HG02885 (cell line): ENCODE measurements around the gene GJD2.

Experiments
- ATAC-seq: cut with Tn5 transposase; IDR thresholded peaks from one replicate; pipeline ENCODE4 v1.9.1; 2021; ENCODE audit warnings: mild to moderate bottlenecking; ENCODE audit not compliant: unreplicated experiment, poor library complexity

GJD2 gene

DNA sequence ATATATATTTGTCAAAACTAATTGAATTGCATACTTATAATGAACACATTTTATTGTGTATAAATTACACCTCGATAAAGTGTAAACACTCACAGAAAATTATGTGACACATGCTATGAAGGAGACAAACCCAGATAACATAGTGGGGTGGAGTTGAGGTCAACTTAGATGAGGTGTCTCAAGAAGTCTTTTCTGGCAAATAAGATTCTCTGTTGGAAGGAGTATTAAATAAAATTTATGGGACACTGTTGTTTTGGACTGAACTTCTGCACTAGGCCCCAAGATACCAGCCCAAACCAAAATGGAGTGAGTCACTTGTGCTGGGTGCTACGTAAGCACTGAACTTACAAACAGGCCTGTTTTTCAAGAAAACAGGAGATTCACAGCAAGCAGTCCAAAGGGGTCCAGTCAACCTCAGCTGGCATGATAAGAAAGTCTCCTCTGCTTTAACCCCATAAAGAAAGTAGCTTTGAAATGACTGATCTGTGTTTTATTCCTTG is 21.9 kb upstream of the GJD2 start:
- ATAC-seq = no peak

- no peak for ATAC-seq
Observed at GRCh38 chr15:34773917-34774316, 19.1 kb upstream of the GJD2 start.

DNA sequence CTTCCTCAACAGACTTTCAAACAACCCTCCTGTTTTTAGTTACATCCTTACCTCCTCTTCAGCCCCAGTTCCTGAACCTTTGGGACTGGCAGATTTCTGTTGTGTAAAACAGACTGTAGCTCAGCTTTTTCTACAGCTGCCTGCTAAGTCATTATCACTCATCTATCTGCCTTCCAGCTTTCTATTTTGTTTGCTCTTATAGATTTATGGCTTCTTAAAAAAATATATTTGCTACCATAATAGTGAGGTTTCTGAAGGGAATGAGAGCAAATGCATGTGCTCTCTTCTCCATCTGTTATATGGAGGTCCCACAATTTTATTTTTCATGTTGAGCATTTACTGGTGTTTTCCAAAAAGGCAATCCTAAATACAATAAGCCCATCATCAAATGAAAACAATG is 18.2 kb upstream of the GJD2 start:
- ATAC-seq = no peak

- no peak for ATAC-seq
Observed at GRCh38 chr15:34772312-34772711, 17.5 kb upstream of the GJD2 start.

- ATAC-seq = no peak
Observed at GRCh38 chr15:34769711-34770110, 14.9 kb upstream of the GJD2 start.

DNA sequence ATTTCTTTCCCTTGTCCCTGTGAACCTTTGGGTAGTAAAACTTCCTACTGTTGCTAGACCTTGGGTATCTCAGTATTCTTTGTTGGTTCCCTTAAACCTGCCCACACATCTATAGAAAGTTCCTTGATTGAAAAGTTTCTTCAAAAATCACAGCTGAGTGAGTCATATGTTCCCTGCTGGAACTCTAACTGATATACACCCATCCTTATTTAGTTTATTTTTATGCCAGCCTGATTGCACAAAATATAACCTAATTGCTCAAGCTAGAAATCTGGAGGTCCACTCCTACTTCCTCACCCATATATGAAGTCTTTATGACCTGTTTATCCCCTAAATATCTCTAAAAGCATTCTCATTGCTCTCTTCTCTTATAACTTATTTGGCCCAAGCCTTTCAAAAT is 13.7 kb upstream of the GJD2 start:
- no peak for ATAC-seq

DNA sequence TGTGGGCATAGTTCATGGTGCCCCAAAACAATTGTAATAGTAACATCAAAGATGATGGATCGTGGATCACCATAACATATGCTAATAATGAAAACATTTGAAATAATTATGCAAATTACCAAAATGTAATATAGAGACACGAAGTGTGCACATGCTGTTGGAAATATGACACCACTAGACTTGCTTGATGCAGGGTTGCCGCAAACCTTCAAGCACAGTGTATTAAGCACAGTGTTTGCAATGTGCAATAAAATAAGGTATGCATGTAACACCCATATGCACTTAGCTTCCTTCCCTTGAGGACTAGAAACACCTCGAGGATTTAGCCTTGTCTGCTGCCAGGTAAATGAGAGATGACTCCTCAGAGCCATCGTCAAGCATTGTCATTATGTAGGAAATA is 10.9 kb upstream of the GJD2 start:
- no peak for ATAC-seq

GRCh38 chr15:34760909-34761308 is 6.1 kb upstream of the GJD2 start:
- no peak for ATAC-seq

GRCh38 chr15:34759992-34760391 is 5.2 kb upstream of the GJD2 start:
- no peak for ATAC-seq

GRCh38 chr15:34759347-34759746 is 4.5 kb upstream of the GJD2 start:
- ATAC-seq = no peak

- ATAC-seq = no peak
Observed at GRCh38 chr15:34757262-34757661, 2.5 kb upstream of the GJD2 start.

DNA sequence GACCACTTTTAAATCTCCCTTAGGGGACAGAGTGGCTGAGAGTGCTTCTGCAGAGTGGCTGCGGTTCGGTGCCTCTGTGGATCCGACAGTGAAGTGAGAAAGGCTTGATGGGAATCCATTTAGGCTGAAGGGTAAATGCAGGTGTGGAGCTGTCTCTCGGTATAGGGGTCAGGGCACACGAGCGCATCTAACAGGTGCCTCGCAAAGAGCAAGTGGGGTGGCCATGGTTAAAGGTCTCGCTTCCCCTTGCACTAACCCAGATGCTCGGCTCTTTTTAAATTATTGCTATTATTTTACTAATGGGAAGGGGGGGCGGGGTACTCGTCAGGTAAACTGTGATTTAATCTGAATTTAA is 598 bp upstream of the GJD2 start:
- no peak for ATAC-seq

- ATAC-seq = no peak
Observed at GRCh38 chr15:34754171-34754601, 612 bp downstream of the GJD2 start.

- no peak for ATAC-seq
Observed at GRCh38 chr15:34753236-34753894, 1.4 kb downstream of the GJD2 start.

- ATAC-seq = no peak
Observed at GRCh38 chr15:34749691-34750090, 5.1 kb downstream of the GJD2 start.

DNA sequence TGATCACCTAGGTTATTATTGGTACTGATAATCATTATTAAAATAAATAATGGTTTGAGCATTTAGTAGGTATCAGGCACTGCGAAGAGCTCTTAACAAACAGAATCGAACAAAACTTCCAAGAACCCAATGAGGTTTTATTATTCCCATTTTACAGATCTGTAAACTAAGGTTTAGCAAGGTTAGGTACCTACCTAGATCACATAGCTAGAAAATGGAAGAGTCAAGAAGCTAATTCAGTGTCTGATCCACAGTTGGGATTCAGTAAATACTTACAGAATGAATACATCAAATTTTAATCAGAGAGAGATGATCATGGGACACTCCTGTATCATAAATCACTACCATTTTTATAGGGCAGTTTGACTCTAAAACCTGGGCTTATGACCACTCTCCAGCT is 15.5 kb downstream of the GJD2 start:
- ATAC-seq = no peak

DNA sequence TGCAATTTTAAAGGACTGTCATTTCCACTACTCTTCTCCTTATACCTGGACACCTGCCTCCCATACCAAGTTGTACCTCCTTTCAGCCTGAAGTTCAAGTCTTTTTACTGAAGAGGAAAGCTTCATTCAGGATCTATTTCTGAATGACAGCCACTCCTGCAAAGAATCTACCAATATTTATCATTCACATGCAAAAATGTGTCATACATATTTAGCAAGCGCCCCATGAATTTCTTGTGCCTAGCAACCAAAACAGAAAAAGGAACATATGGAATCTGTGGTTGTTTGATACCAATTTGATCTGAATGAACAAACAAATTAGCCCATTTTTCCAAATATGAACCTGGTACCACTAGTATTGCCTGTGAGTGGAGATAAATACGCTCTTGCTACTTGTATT is 16.8 kb downstream of the GJD2 start:
- no peak for ATAC-seq

- ATAC-seq = no peak
Observed at GRCh38 chr15:34737477-34737876, 17.3 kb downstream of the GJD2 start.

DNA sequence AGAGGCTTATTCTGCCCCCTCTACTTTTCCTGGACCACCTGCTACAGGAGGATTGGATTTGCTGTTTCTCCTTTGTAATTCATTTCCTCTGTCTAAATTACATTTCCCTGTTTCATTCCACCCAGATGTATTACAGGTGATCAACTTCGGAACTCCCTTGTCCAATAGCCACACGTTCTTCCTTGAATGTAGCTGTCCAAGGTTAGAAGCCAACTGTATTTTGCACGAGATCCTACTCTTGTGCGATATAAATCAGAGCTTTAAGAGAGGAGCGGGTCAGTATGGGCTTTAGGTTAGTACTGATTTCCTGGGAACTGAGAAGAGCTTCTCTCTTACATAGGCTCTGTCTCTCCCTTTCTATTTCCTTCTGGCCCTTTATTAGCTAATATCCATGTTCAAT is 20.5 kb downstream of the GJD2 start:
- ATAC-seq = no peak

- no peak for ATAC-seq
Observed at GRCh38 chr15:34733621-34734020, 21.2 kb downstream of the GJD2 start.

DNA sequence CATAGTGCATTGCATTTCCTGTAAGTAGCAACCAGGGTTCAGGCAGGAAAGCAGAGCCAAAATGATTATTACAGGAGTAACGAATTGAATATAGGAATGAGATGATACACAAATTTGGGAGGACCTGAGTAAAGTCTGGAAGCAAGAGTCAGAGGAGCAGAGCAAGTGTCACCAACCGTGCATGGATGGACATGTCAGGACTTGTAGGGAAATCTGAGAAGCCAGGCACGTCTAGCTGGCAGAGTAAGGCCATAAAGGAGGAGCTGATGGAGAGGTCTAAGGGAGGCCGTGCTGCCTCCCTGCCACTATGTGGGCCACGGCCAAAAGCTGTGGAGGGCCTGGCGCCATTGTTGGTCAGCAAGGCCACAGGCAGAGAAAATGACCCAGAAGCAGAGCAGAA is 22.4 kb downstream of the GJD2 start:
- ATAC-seq = no peak

DNA sequence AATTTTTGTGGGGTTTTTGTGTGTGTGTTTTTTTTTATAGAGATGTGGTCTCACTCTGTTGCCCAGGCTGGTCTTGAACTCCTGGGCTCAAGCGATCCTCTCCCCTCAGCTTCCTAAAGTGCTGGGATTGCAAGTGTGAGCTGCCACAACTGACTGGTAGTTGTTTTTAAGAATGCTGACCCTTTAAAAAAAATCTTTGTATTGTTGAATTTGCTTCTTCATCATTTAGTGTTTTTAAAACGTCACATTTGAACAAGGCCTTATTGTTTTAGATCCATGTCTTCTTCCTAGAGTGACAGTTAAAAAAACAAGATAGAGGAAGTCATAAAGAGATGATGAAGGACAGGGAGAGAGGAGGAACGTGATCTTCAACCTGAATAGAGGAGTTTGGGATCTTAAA is 24.1 kb downstream of the GJD2 start:
- ATAC-seq = no peak

DNA sequence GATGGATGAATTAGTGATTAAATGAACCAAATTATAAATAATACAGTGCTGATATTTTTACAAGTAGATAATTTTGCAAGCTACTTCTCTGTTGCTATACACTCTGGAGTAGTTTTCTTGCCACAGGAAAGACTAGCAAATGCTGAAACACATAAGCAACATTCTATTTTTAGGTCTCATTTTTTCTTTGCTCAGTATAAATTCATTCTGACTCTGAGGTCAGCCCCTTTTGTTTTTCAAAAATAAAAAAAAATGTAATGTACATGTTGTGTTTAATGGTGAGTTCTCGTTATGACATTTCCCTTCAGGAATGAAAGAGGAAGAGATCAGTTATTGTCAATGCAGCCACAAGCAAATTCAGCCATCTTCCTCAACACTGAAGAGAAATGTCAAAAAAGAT is 24.9 kb downstream of the GJD2 start:
- no peak for ATAC-seq
